Body of pancreas (tissue), 4 donors: ENCODE data around the gene MXD3.

Experiments
- CTCF ChIP-seq, 7 experiments: fragments of 450-650 bp in 4 of 7; fragments of 200-600 bp in 3 of 7; sonication (generic) in 3 of 7; IDR thresholded peaks; one replicate each; pipeline ENCODE4 v1.5.1; 2016 to 2019; ENCODE audit warnings: antibody characterized with exemption in 7 of 7
- POLR2A ChIP-seq, 3 donors: fragments of 450-650 bp; IDR thresholded peaks; one replicate each; pipeline ENCODE4 v1.6.1; 2016; ENCODE audit warnings: antibody characterized with exemption in 3 of 3, mild to moderate bottlenecking in 2 of 3

- TF ChIP-seq CTCF (IDR thresholded peaks at IDR 0.05): no peak
- no peak for TF ChIP-seq POLR2A (IDR thresholded peaks at IDR 0.05)
These were observed 17.7 kb downstream of the MXD3 start for GRCh38 chr5:177293819-177294581.
